CD14-positive monocyte (primary cell): ENCODE data around the gene IFFO2. TPM values are rescaled to one million over a fixed set of nuclear protein-coding genes. Genes with fewer than 3 reads are reported as not detected.

Source experiments
- DNase-seq, 3 donors: peaks; one replicate each; pipeline ENCODE4 v3.0.0-alpha.2; 2011 to 2022
- H2AFZ ChIP-seq: 2 replicates; pipeline ENCODE4 v1.6.0; 2012; ENCODE audit warnings: mild to moderate bottlenecking, low read depth, low read length, inconsistent platforms; ENCODE audit not compliant: insufficient read depth, poor library complexity, severe bottlenecking
- H3K27ac ChIP-seq, 2 donors: 1 replicate in 1 of 2; 2 replicates in 1 of 2; pipeline ENCODE4 v1.5.1; 2012 to 2013; ENCODE audit warnings: low read length in 2 of 2, control low read depth in 1 of 2, inconsistent platforms in 1 of 2, low read depth in 1 of 2, mild to moderate bottlenecking in 1 of 2
- H3K27me3 ChIP-seq, 2 donors: one replicate each; pipeline versions ENCODE4 v1.6.0 to v1.6.1; 2011 to 2013; ENCODE audit warnings: low read length in 2 of 2; ENCODE audit not compliant: control insufficient read depth in 2 of 2, insufficient read depth in 2 of 2
- H3K36me3 ChIP-seq, 2 donors: replicated peaks in 1 of 2; 1 replicate in 1 of 2; 2 replicates in 1 of 2; pipeline versions ENCODE4 v1.5.1 to v1.6.1; 2012 to 2013; ENCODE audit warnings: low read length in 2 of 2, control low read depth in 1 of 2, inconsistent platforms in 1 of 2, mild to moderate bottlenecking in 1 of 2; ENCODE audit not compliant: insufficient read depth in 2 of 2, control insufficient read depth in 1 of 2
- H3K4me1 ChIP-seq, 2 donors: 1 replicate in 1 of 2; 2 replicates in 1 of 2; pipeline versions ENCODE4 v1.5.1 to v1.6.1; 2012 to 2013; ENCODE audit warnings: low read length in 2 of 2, control low read depth in 1 of 2, inconsistent platforms in 1 of 2, mild to moderate bottlenecking in 1 of 2, moderate library complexity in 1 of 2; ENCODE audit not compliant: insufficient read depth in 2 of 2, control insufficient read depth in 1 of 2
- H3K4me2 ChIP-seq: replicated peaks from 2 replicates; pipeline ENCODE3; 2012; ENCODE audit warnings: low read length, moderate library complexity, mild to moderate bottlenecking; ENCODE audit not compliant: poor library complexity, severe bottlenecking; ENCODE audit errors: extremely low read depth
- H3K4me3 ChIP-seq, 3 experiments: fragments of 200-600 bp in 1 of 3; sonication (generic) in 1 of 3; replicated peaks in 1 of 3; 1 replicate in 2 of 3; 2 replicates in 1 of 3; pipeline ENCODE4 v1.5.1; 2011 to 2013; ENCODE audit warnings: low read length in 3 of 3, mild to moderate bottlenecking in 3 of 3, control low read depth in 2 of 3, low read depth in 2 of 3, inconsistent platforms in 1 of 3, moderate library complexity in 1 of 3
- H3K79me2 ChIP-seq: 2 replicates; pipeline ENCODE4 v1.6.0; 2012; ENCODE audit warnings: mild to moderate bottlenecking, control low read depth, inconsistent platforms, low read length, moderate library complexity; ENCODE audit not compliant: insufficient read depth
- H3K9ac ChIP-seq: 2 replicates; pipeline ENCODE4 v1.6.0; 2017; ENCODE audit warnings: low read length, mild to moderate bottlenecking; ENCODE audit not compliant: insufficient read depth, poor library complexity, severe bottlenecking
- H3K9me3 ChIP-seq, 2 donors: replicated peaks in 1 of 2; 1 replicate in 1 of 2; 2 replicates in 1 of 2; pipeline versions ENCODE4 v1.5.1 to v1.6.1; 2012 to 2013; ENCODE audit warnings: low read length in 2 of 2, control low read depth in 1 of 2; ENCODE audit not compliant: control insufficient read depth in 1 of 2, insufficient read depth in 1 of 2
- H4K20me1 ChIP-seq: 2 replicates; pipeline ENCODE4 v1.6.0; 2012; ENCODE audit warnings: mild to moderate bottlenecking, low read length, control low read depth, moderate library complexity; ENCODE audit not compliant: insufficient read depth
- H3K27ac Mint-ChIP-seq, 7 donors: one replicate each; pipeline ENCODE4 v1.8.0; 2020; ENCODE audit warnings: mild to moderate bottlenecking in 7 of 7, mixed read lengths in 7 of 7, moderate library complexity in 6 of 7, inconsistent platforms in 2 of 7
- H3K27me3 Mint-ChIP-seq, 3 donors: one replicate each; pipeline ENCODE4 v1.8.0; 2021 to 2022; ENCODE audit warnings: low read depth in 3 of 3, mild to moderate bottlenecking in 3 of 3, mixed read lengths in 3 of 3, moderate library complexity in 3 of 3, inconsistent platforms in 1 of 3
- H3K36me3 Mint-ChIP-seq, 2 donors: one replicate each; pipeline ENCODE4 v1.8.0; 2020; ENCODE audit warnings: mixed read lengths in 2 of 2, inconsistent platforms in 1 of 2, mild to moderate bottlenecking in 1 of 2
- H3K4me1 Mint-ChIP-seq: one replicate; pipeline ENCODE4 v1.8.0; 2020; ENCODE audit warnings: mild to moderate bottlenecking, mixed read lengths
- H3K4me3 Mint-ChIP-seq, 2 donors: one replicate each; pipeline ENCODE4 v1.8.0; 2020; ENCODE audit warnings: mild to moderate bottlenecking in 2 of 2, mixed read lengths in 2 of 2, moderate library complexity in 1 of 2
- H3K9me3 Mint-ChIP-seq, 7 donors: one replicate each; pipeline ENCODE4 v1.8.0; 2020 to 2022; ENCODE audit warnings: mixed read lengths in 7 of 7, mild to moderate bottlenecking in 6 of 7, moderate library complexity in 6 of 7, inconsistent platforms in 2 of 7
- WGBS: methylation state at CpG from one replicate; pipeline ENCODE4 v1.1.5; 2013; ENCODE audit warnings: missing lambda C conversion rate; ENCODE audit not compliant: insufficient coverage; 5-methylcytosine and 5-hydroxymethylcytosine counted together
- intact Hi-C, 2 donors: fragments of 100-400 bp; cut with micrococcal nuclease; formaldehyde crosslinking; loops; one replicate each; pipeline versions ENCODE4 v1.15.0 to v1.15.1; 2023
- polyA plus RNA-seq, 3 donors: library from polyadenylated mRNA; depleted of rRNA in 1 of 3; unstranded in 2 of 3; stranded (reverse) in 1 of 3; fragments of 300-500 nt in 2 of 3; fragments of >200 nt in 1 of 3; fragmentation: Illumina TruSeq in 2 of 3; gene quantifications; 1 replicate in 2 of 3; 2 replicates in 1 of 3; pipeline ENCODE4 v1.2.3, GENCODE V29; 2012 to 2021
- TF ChIP-seq, protein P1 (sequence below): fragments of 200-600 bp; IDR thresholded peaks from one replicate; pipeline ENCODE4 v1.8.0; 2022; ENCODE audit warnings: antibody characterized with exemption, mild to moderate bottlenecking

Gene IFFO2
- polyA plus RNA-seq, 3 donors, result 0.78 to 17.5 (median 0.94) TPM

DNA sequence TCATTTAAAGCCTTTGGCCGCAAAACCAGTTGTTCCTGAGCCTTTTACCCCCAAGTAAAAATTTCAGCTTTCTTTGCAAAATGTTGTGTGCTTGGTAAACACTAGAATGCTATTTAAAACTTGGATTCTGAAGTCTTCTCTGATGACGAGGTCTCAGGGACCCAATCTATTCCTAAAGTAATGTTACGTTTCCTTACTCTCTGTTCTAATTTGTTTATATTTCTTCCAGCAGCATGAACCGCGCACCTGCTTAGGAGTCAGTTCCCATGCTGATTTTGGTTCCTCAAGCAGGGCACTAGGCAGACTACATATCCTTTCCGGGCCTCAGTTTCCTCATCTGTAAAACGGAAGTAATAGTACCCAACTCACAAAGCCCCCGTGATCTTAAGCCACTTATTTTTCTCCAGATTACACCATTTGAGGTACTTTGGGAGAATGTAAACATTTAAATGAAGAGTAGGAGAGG lies 53.2 kb downstream of the IFFO2 start:
- peak in 1 of 3 donors; percentile 38 for DNase-seq
- H3K4me2 ChIP-seq, result peak overlapping the region; percentile 99

DNA sequence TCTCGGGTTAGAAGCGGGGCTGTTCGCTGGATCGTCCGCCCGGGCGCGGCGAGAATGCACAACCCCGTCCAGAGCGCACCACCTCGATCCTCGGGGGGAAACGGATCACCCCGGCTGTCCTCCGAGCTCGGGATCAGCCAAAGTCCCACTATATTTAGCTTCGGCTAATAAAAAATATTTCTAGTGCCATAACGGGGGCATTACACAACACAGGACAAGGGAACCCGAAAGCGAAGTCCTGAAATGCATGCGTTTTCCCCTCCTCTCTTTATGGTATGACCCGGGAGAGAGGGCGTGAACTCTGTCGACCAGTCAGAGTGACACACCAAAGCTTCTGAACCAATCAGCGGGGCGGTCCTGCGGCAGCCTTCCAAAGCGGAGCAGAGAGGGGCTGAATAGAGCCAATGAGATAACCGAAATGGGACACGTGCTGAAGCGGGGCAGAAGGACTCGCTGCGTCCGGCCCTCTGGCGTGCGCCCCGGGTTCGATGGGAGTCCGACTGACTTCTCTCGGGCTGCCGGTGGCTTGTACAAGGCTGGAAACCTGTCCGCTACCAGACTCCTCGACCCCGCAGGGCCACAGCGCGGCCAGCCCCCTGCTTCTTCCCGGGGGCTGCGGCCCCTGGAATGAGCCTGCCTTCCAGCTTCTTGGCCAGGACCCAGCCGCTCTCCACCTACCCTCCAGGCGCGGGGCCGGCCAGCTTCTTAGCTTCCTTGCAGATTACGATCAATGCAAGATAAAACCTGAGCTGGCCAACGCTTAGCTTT lies 53.8 kb downstream of the IFFO2 start, which contains the start of gene ALDH4A1:
ALDH4A1 (minus strand) TSS at position 33 of the 768 bp plus-strand sequence; CDS start at position 1, 32 bp downstream.
- H3K36me3 Mint-ChIP-seq, result peaks cover 7% of the 10 kb centered on the region in 2 donors
- Histone ChIP-seq H3K79me2 (peaks cover 21% of the 10 kb centered on the region), H3K4me3 (peak within 1 kb of the TSS; percentile 77 to 88 (median 78)), H3K36me3 (peaks cover 1 to 3% of the 10 kb centered on the region in 2 donors), H3K4me2 (peak within 1 kb of the TSS; percentile 99), H3K4me1 (peaks cover 33 to 50% of the 10 kb centered on the region in 2 donors), H4K20me1 (peaks cover 8% of the 10 kb centered on the region), H3K27me3 (no peaks in the 10 kb centered on the region), H3K27ac (peak within 1 kb of the TSS; percentile 71 to 88), H3K9me3 (no peaks in the 10 kb centered on the region), H3K9ac (peak within 1 kb of the TSS; percentile 85), H2AFZ (peak within 1 kb of the TSS; percentile 85)
- H3K4me3 Mint-ChIP-seq, result peak within 1 kb of the TSS; percentile 97 to 98
- TF ChIP-seq, protein P1, sequence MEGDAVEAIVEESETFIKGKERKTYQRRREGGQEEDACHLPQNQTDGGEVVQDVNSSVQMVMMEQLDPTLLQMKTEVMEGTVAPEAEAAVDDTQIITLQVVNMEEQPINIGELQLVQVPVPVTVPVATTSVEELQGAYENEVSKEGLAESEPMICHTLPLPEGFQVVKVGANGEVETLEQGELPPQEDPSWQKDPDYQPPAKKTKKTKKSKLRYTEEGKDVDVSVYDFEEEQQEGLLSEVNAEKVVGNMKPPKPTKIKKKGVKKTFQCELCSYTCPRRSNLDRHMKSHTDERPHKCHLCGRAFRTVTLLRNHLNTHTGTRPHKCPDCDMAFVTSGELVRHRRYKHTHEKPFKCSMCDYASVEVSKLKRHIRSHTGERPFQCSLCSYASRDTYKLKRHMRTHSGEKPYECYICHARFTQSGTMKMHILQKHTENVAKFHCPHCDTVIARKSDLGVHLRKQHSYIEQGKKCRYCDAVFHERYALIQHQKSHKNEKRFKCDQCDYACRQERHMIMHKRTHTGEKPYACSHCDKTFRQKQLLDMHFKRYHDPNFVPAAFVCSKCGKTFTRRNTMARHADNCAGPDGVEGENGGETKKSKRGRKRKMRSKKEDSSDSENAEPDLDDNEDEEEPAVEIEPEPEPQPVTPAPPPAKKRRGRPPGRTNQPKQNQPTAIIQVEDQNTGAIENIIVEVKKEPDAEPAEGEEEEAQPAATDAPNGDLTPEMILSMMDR, result no peak
- H3K27ac Mint-ChIP-seq, result peak within 1 kb of the TSS; percentile 98 to 100 (median 99)
- peak; percentile 94 to 97 (median 95) for DNase-seq
- H3K9me3 Mint-ChIP-seq, result no peaks in the 10 kb centered on the region
- H3K4me1 Mint-ChIP-seq, result peaks cover 55% of the 10 kb centered on the region
- under 1% methylated on average over 54 of the region's 55 CpGs for WGBS
- peaks cover 0 to 1% (median 0%) of the 10 kb centered on the region in 3 donors for H3K27me3 Mint-ChIP-seq
- intact Hi-C loops, result loop anchor here in 1 of 2 donors (5.0 to 10.0 kb wide), 2 partner anchors 180 to 302 kb away; no protein-coding TSS in a partner anchor

More for the DNA sequence above, 53.2 kb downstream of the IFFO2 start:
- peaks cover 8% of the 10 kb centered on the region for H4K20me1 ChIP-seq
- peaks cover 0 to 1% (median 0%) of the 10 kb centered on the region in 3 donors for H3K27me3 Mint-ChIP-seq
- peaks cover 39 to 57% of the 10 kb centered on the region in 2 donors for H3K4me1 ChIP-seq
- peaks cover 21% of the 10 kb centered on the region for H3K79me2 ChIP-seq
- peaks cover 61% of the 10 kb centered on the region for H3K4me1 Mint-ChIP-seq
- TF ChIP-seq, protein P1, result no peak
- H3K27ac Mint-ChIP-seq, result peak overlapping the region; percentile 42 to 100 (median 98)
- 29% methylated on average over 4 of the region's 8 CpGs for WGBS
- peak overlapping the region; percentile 85 for H2AFZ ChIP-seq
- no peaks in the 10 kb centered on the region for H3K27me3 ChIP-seq
- H3K27ac ChIP-seq, result peak overlapping the region; percentile 71 to 88
- peak overlapping the region; percentile 37 to 88 (median 77) for H3K4me3 ChIP-seq
- no peaks in the 10 kb centered on the region for H3K9me3 Mint-ChIP-seq
- H3K36me3 ChIP-seq, result peaks cover 0 to 2% of the 10 kb centered on the region in 2 donors
- intact Hi-C loops, result loop anchor here in 1 of 2 donors (5.0 to 10.0 kb wide), 2 partner anchors 179 to 301 kb away; no protein-coding TSS in a partner anchor
- no peaks in the 10 kb centered on the region for H3K9me3 ChIP-seq
- H3K4me3 Mint-ChIP-seq, result peak overlapping the region; percentile 93 to 98
- H3K9ac ChIP-seq, result peak overlapping the region; percentile 85
- peaks cover 1% of the 10 kb centered on the region in 2 donors for H3K36me3 Mint-ChIP-seq
